GM18868 (cell line): ENCODE data around the gene PPP6R1.

ENCODE experiments used
- ATAC-seq: cut with Tn5 transposase; IDR thresholded peaks from one replicate; pipeline ENCODE4 v1.9.1; 2021; ENCODE audit warnings: mild to moderate bottlenecking, moderate library complexity; ENCODE audit not compliant: unreplicated experiment

The PPP6R1 gene

GRCh38 chr19:55244004-55244680 lies 14.7 kb downstream of the PPP6R1 start:
- ATAC-seq: no peak

- no peak for ATAC-seq
Observed at GRCh38 chr19:55242517-55242916, 16.3 kb downstream of the PPP6R1 start.

- no peak for ATAC-seq
Observed at GRCh38 chr19:55241935-55242464, 16.8 kb downstream of the PPP6R1 start.

GRCh38 chr19:55241143-55241934 lies 17.5 kb downstream of the PPP6R1 start:
- no peak for ATAC-seq

- ATAC-seq: no peak
Observed at GRCh38 chr19:55240713-55241020, 18.1 kb downstream of the PPP6R1 start.

GRCh38 chr19:55239004-55239403 lies 19.8 kb downstream of the PPP6R1 start:
- no peak for ATAC-seq

GRCh38 chr19:55238030-55238429 lies 20.8 kb downstream of the PPP6R1 start:
- ATAC-seq: no peak

GRCh38 chr19:55232986-55233385 lies 25.8 kb downstream of the PPP6R1 start:
- no peak for ATAC-seq

GRCh38 chr19:55232286-55232602 lies 26.6 kb downstream of the PPP6R1 start:
- ATAC-seq: no peak

GRCh38 chr19:55231391-55232285 lies 27.2 kb downstream of the PPP6R1 start:
- no peak for ATAC-seq

GRCh38 chr19:55230780-55231179 lies 28.0 kb downstream of the PPP6R1 start:
- no peak for ATAC-seq

- ATAC-seq: no peak
Observed at GRCh38 chr19:55230329-55230728, 28.5 kb downstream of the PPP6R1 start.

- no peak for ATAC-seq
Observed at GRCh38 chr19:55229789-55230182, 29.0 kb downstream of the PPP6R1 start.

GRCh38 chr19:55229145-55229788 lies 29.6 kb downstream of the PPP6R1 start:
- no peak for ATAC-seq

- no peak for ATAC-seq
Observed at GRCh38 chr19:55228403-55229031, 30.3 kb downstream of the PPP6R1 start, which contains the start of gene TMEM86B. Gene TMEM86B (minus strand): TSS chr19:55228763. CDS start chr19:55228741, 22 bp downstream.

- no peak for ATAC-seq
Observed at GRCh38 chr19:55228015-55228391, 30.8 kb downstream of the PPP6R1 start.

GRCh38 chr19:55227241-55228014 lies 31.4 kb downstream of the PPP6R1 start:
- no peak for ATAC-seq

- no peak for ATAC-seq
Observed at GRCh38 chr19:55226788-55227187, 32.0 kb downstream of the PPP6R1 start.

GRCh38 chr19:55226273-55226672 lies 32.5 kb downstream of the PPP6R1 start:
- no peak for ATAC-seq
